Type B pancreatic cell (in vitro differentiated cells): ENCODE data around the gene HNRNPF. TPM values are rescaled to one million over a fixed set of nuclear protein-coding genes. Genes with fewer than 3 reads are reported as not detected.

ENCODE experiments used
- DNase-seq: peaks from one replicate; pipeline ENCODE4 v3.0.0; 2021; ENCODE audit warnings: mixed read lengths; ENCODE audit not compliant: unreplicated experiment; ENCODE audit errors: extremely low spot score
- H3K27ac Mint-ChIP-seq: 2 replicates; pipeline ENCODE4 v1.8.0; 2021; ENCODE audit warnings: mild to moderate bottlenecking, mixed read lengths
- H3K27me3 Mint-ChIP-seq: 2 replicates; pipeline ENCODE4 v1.8.0; 2021; ENCODE audit warnings: mixed read lengths
- H3K36me3 Mint-ChIP-seq: 2 replicates; pipeline ENCODE4 v1.8.0; 2021; ENCODE audit warnings: mixed read lengths
- H3K4me1 Mint-ChIP-seq: one replicate; pipeline ENCODE4 v1.8.0; 2021; ENCODE audit warnings: mixed read lengths; ENCODE audit not compliant: unreplicated experiment
- H3K4me3 Mint-ChIP-seq: 2 replicates; pipeline ENCODE4 v1.8.0; 2021; ENCODE audit warnings: mild to moderate bottlenecking, mixed read lengths
- H3K9me3 Mint-ChIP-seq: 2 replicates; pipeline ENCODE4 v1.8.0; 2021; ENCODE audit warnings: mixed read lengths
- total RNA-seq: library from RNA; stranded (reverse); gene quantifications from 2 replicates; pipeline ENCODE4 v1.2.1, GENCODE V29; 2021; ENCODE audit warnings: low replicate concordance
- TF ChIP-seq, protein P1 (sequence below): fragments of 200-600 bp; sonication (generic); conservative IDR thresholded peaks from 2 replicates; pipeline ENCODE4 v1.5.0; 2021; ENCODE audit warnings: antibody characterized with exemption, mild to moderate bottlenecking

The HNRNPF gene
- total RNA-seq, 1 donor from 2014 or later = 220 TPM

DNA sequence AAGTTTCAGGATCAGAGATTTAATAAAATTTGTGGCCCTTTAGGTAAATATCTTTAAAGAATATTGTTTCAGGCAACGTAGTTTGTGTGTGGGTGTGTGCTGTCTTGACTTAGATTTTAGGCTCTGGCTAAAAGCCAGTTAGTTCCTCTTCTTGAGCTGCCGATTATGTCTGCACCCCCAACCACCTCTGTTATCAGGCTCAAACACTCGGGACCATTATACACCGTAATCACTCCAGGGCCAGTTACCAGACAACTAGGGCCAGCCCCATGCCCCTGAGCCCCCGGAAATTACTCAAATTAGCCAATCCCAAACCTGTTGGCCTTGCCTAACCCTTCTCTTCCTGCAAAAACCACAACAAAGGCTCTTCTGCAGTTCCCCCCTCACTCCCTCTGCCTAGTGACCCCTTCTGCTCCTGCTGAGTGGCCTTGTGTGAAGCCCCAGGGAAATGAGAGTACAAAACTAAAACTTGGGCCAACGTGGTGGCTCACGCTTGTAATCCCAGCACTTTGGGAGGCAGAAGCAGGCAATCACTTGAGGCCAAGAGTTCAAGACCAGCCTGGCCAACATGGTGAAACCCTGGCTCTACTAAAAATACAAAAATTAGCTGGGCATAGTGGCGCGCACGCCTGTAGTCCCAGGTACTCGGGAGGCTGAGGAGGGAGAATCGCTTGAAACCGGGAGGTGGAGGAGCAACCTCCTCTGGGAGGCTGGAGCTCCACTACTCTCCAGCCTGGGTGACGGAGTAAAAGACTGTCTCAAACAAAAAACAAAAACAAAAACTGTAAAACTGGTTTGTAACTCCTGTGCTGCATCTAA is 9.2 kb upstream of the HNRNPF start:
- DNase-seq = no peak
- Mint-ChIP-seq H3K36me3 (no peaks in the 10 kb centered on the region), H3K27me3 (no peaks in the 10 kb centered on the region), H3K9me3 (no peaks in the 10 kb centered on the region), H3K27ac (peak overlapping the region; percentile 51), H3K4me3 (no peak overlapping the region), H3K4me1 (peaks cover 6% of the 10 kb centered on the region)
- TF ChIP-seq, protein P1, sequence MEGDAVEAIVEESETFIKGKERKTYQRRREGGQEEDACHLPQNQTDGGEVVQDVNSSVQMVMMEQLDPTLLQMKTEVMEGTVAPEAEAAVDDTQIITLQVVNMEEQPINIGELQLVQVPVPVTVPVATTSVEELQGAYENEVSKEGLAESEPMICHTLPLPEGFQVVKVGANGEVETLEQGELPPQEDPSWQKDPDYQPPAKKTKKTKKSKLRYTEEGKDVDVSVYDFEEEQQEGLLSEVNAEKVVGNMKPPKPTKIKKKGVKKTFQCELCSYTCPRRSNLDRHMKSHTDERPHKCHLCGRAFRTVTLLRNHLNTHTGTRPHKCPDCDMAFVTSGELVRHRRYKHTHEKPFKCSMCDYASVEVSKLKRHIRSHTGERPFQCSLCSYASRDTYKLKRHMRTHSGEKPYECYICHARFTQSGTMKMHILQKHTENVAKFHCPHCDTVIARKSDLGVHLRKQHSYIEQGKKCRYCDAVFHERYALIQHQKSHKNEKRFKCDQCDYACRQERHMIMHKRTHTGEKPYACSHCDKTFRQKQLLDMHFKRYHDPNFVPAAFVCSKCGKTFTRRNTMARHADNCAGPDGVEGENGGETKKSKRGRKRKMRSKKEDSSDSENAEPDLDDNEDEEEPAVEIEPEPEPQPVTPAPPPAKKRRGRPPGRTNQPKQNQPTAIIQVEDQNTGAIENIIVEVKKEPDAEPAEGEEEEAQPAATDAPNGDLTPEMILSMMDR = no peak

DNA sequence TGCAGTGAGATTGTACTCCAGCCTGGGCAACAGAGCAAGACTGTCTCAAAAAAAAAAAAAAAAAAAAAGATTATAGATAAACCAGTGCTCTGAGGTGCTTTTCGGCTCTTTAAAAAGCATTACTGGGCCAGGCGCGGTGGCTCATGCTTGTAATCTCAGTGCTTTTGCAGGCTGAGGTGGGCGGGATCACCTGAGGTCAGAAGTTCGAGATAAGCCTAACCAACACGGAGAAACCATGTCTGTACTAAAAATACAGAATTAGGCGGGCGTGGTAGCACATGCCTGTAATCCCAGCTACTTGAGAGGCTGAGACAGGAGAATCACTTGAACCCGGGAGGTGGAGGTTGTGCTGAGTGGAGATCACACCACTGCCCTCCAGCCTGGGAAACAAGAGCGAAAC is 6.6 kb upstream of the HNRNPF start:
- DNase-seq = no peak
- TF ChIP-seq, protein P1 = no peak
- no peaks in the 10 kb centered on the region for H3K27me3 Mint-ChIP-seq
- no peaks in the 10 kb centered on the region for H3K9me3 Mint-ChIP-seq
- no peak overlapping the region for H3K4me3 Mint-ChIP-seq
- no peak overlapping the region for H3K27ac Mint-ChIP-seq
- H3K4me1 Mint-ChIP-seq = no peaks in the 10 kb centered on the region
- no peaks in the 10 kb centered on the region for H3K36me3 Mint-ChIP-seq

DNA sequence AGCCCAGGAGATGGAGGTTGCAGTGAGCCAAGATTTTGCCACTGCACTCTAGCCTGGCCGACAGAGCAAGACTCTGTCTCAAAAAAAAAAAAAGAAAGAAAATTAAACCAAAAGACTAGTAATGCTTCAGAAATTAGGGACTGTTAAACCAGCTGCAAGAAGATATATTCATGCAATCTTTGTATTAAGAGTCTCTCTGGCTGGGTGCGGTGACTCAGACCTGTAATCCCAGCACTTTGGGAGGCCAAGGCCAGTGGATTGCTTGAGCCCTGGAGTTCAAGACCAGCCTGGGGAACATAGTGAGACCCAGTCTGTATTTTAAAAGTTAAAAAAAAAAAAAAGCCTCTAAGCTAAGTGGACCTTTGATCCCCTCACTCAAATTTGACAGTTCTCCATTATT is 2.5 kb upstream of the HNRNPF start:
- Mint-ChIP-seq H3K36me3 (no peaks in the 10 kb centered on the region), H3K27me3 (no peaks in the 10 kb centered on the region), H3K27ac (no peak overlapping the region), H3K4me3 (no peak overlapping the region), H3K4me1 (peaks cover 5% of the 10 kb centered on the region), H3K9me3 (no peaks in the 10 kb centered on the region)
- TF ChIP-seq, protein P1 = no peak
- no peak for DNase-seq

DNA sequence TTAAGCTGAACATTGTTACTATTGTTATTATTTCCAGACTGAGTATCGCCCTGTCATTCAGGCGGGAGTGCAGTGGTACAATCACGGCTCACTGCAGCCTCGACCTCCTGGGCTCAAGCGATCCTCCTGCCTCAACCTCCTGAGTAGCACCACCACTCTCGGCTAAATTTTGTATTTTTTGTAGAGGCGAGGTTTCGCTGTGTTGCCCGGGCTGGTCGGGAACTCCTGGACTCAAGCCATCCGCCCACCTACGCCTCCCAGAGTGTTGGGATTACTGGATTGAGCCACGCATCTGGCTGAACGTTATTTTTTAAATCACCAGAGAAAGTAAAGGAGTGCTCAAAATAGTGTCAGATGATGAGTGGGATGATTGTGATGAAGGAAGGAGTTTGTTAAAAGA is 1.4 kb upstream of the HNRNPF start:
- H3K4me1 Mint-ChIP-seq = peaks cover 9% of the 10 kb centered on the region
- no peaks in the 10 kb centered on the region for H3K9me3 Mint-ChIP-seq

DNA sequence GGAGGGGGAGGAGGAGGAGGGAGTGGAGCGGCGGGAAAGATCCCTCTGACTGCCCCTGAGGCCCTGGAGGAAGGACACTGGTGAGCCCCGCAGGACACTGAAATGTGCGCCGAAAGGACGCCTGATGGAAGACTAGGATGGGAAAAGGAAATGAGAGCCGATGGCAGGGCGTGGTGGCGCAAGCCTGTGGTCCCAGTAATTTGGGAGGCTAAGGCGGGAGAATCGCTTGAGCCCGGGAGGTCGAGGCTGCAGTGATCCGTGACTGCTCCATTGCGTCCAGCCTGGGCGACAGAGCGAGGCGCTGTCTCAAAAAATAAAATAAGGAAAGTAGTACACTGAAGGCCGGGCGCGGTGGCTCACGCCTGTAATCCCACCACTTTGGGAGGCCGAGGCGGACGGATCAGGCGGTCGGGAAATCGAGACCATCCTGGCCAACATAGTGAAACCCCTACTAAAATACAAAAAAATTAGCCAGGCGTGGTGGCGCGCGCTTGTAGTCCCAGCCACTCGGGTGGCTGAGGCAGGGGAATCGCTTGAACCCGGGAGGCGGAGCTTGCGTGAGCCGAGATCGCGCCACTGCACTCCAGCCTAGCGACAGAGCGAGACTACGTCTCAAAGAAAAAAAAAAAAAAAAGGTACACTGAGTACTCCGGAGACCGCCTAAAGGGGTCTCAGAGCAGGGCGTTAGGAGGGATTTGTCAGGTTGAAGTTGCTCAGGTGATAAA is 561 bp upstream of the HNRNPF start:
- Mint-ChIP-seq H3K4me1 (peaks cover 13% of the 10 kb centered on the region), H3K36me3 (peaks cover 4% of the 10 kb centered on the region), H3K4me3 (peak overlapping the region; percentile 99), H3K27me3 (no peaks in the 10 kb centered on the region), H3K27ac (peak overlapping the region; percentile 100), H3K9me3 (no peaks in the 10 kb centered on the region)
- DNase-seq = no peak
- TF ChIP-seq, protein P1 = no peak

More for the DNA sequence above, 1.4 kb upstream of the HNRNPF start:
- no peak for DNase-seq
- TF ChIP-seq, protein P1 = no peak
- peak overlapping the region; percentile 99 for H3K4me3 Mint-ChIP-seq
- no peaks in the 10 kb centered on the region for H3K27me3 Mint-ChIP-seq
- H3K27ac Mint-ChIP-seq = peak overlapping the region; percentile 100
- no peaks in the 10 kb centered on the region for H3K36me3 Mint-ChIP-seq
